GM13976 (cell line): ENCODE data around the gene OR2W1.

Experiments used
- DNase-seq: peaks from one replicate; pipeline ENCODE4 v3.0.0; 2012; ENCODE audit warnings: low spot score
- CTCF ChIP-seq: IDR thresholded peaks from 2 replicates; pipeline ENCODE4 v1.5.1; 2012; ENCODE audit warnings: borderline replicate concordance, mild to moderate bottlenecking; ENCODE audit not compliant: insufficient read depth; ENCODE audit errors: extremely low read depth, missing control alignments, control extremely low read depth
- in situ Hi-C: fragments of 300-500 bp; cut with MboI; formaldehyde crosslinking; loops from one replicate; pipeline ENCODE4 v1.12.0; 2022; ENCODE audit warnings: low sequenced_read_pairs, mixed read lengths, inconsistent platforms; ENCODE audit not compliant: unreplicated experiment

Gene OR2W1

GRCh38 chr6:29045075-29045474, at the start of gene OR2W1:
Gene OR2W1 (minus strand): TSS chr6:29045175. CDS start chr6:29045175, 0 bp downstream.
- in situ Hi-C loops = no loop called here
- no peak for DNase-seq
- no peak for TF ChIP-seq CTCF

GRCh38 chr6:29092957-29093356, 48.0 kb upstream of the OR2W1 start:
- TF ChIP-seq CTCF = no peak
- in situ Hi-C loops = no loop called here
- no peak for DNase-seq

GRCh38 chr6:29087213-29087612, 42.2 kb upstream of the OR2W1 start, which contains the start of gene OR2B3:
Gene OR2B3 (minus strand): TSS chr6:29087313. CDS start chr6:29087248, 65 bp downstream.
- in situ Hi-C loops = no loop called here
- no peak for DNase-seq
- TF ChIP-seq CTCF = no peak

- in situ Hi-C loops = no loop called here
- no peak for TF ChIP-seq CTCF
- DNase-seq = no peak
Measured at GRCh38 chr6:29082457-29082856, 37.5 kb upstream of the OR2W1 start.

- no peak for DNase-seq
- in situ Hi-C loops = no loop called here
- no peak for TF ChIP-seq CTCF
Measured at GRCh38 chr6:29081312-29081711, 36.3 kb upstream of the OR2W1 start.

GRCh38 chr6:29079203-29079602, 34.2 kb upstream of the OR2W1 start:
- no peak for TF ChIP-seq CTCF
- in situ Hi-C loops = no loop called here
- no peak for DNase-seq
